DND-41 (cell line): ENCODE data around the gene SLC2A4RG.

ENCODE experiments used
- CTCF ChIP-seq: IDR thresholded peaks from 2 replicates; pipeline ENCODE4 v1.5.1; 2012; ENCODE audit warnings: borderline replicate concordance, low read length, moderate library complexity, mild to moderate bottlenecking; ENCODE audit not compliant: poor library complexity, severe bottlenecking; ENCODE audit errors: extremely low read depth
- EZH2 ChIP-seq: IDR thresholded peaks from 3 replicates; pipeline ENCODE4 v1.6.1; 2012; ENCODE audit warnings: borderline replicate concordance, low read depth, mild to moderate bottlenecking, moderate library complexity, low read length, inconsistent platforms; ENCODE audit not compliant: severe bottlenecking

- TF ChIP-seq CTCF (no peak), EZH2 (no peak)
Observed at GRCh38 chr20:63697868-63698545, 41.6 kb upstream of the SLC2A4RG start.
